ENCODE data around the gene UBA1.

DNA sequence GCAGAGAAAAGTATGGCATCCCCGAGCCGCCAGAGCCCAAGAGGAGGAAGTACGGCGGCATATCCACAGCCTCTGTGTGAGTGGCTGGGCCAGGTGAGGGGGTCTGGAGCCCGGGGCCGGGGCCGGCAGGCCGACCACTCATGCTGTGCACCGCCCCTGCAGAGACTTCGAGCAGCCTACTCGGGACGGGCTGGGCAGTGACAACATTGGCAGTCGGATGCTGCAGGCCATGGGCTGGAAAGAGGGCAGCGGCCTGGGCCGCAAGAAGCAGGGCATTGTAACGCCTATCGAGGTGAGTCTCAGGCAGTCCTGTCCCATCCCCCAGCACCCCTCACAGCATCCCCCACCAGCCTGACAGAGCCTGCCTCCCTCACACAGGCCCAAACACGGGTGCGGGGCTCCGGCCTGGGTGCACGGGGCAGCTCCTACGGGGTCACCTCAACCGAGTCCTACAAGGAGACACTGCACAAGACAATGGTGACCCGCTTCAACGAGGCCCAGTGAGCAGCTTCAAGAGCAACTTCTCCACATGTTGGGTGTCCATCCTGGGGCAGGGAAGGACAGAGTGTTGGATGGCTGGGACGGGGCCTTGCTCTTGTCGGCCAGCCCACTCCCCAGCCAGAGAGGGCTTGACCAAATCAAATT, 7.4 kb upstream of the UBA1 start:
- TF ChIP-seq, protein P1, sequence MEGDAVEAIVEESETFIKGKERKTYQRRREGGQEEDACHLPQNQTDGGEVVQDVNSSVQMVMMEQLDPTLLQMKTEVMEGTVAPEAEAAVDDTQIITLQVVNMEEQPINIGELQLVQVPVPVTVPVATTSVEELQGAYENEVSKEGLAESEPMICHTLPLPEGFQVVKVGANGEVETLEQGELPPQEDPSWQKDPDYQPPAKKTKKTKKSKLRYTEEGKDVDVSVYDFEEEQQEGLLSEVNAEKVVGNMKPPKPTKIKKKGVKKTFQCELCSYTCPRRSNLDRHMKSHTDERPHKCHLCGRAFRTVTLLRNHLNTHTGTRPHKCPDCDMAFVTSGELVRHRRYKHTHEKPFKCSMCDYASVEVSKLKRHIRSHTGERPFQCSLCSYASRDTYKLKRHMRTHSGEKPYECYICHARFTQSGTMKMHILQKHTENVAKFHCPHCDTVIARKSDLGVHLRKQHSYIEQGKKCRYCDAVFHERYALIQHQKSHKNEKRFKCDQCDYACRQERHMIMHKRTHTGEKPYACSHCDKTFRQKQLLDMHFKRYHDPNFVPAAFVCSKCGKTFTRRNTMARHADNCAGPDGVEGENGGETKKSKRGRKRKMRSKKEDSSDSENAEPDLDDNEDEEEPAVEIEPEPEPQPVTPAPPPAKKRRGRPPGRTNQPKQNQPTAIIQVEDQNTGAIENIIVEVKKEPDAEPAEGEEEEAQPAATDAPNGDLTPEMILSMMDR (IDR thresholded peaks at IDR 0.05): no peak
- no peak for TF ChIP-seq SMC3 (IDR thresholded peaks at IDR 0.05)
- TF ChIP-seq, protein P2, sequence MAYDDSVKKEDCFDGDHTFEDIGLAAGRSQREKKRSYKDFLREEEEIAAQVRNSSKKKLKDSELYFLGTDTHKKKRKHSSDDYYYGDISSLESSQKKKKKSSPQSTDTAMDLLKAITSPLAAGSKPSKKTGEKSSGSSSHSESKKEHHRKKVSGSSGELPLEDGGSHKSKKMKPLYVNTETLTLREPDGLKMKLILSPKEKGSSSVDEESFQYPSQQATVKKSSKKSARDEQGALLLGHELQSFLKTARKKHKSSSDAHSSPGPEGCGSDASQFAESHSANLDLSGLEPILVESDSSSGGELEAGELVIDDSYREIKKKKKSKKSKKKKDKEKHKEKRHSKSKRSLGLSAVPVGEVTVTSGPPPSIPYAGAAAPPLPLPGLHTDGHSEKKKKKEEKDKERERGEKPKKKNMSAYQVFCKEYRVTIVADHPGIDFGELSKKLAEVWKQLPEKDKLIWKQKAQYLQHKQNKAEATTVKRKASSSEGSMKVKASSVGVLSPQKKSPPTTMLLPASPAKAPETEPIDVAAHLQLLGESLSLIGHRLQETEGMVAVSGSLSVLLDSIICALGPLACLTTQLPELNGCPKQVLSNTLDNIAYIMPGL (CRISPR knock-in tag; IDR thresholded peaks at IDR 0.05; ENCODE audit: borderline replicate concordance): no peak

Measured in A549 (cell line).